Measurements from ENCODE around the gene FAM174B.

DNA sequence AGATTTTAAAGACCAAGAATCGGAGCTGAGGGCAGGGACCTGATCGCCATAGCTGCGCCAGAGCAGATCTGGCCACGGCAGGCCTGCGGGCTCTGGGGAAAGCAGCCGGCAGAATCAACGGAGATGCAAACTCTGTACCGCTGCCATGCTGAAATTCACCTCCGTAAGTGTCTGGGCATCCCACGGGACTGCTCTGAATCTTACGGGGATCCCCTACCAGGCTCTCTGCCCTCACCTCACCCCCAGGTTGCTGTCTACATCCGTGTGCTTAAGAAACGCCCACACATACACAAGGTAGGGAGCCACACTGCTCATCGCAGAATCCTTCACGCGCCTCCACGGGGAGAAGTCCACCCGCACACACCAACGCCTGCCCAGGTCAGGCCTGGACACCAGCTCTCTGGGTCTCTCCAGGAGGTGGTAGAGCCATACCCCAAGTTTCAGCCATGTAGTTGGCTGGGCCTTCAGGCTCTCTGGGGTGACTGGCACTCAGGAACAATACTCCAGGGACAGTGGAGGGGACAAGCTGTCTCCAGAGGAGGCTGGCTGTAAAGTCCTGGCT is 33.5 kb downstream of the FAM174B start:
- TF ChIP-seq, protein P1, sequence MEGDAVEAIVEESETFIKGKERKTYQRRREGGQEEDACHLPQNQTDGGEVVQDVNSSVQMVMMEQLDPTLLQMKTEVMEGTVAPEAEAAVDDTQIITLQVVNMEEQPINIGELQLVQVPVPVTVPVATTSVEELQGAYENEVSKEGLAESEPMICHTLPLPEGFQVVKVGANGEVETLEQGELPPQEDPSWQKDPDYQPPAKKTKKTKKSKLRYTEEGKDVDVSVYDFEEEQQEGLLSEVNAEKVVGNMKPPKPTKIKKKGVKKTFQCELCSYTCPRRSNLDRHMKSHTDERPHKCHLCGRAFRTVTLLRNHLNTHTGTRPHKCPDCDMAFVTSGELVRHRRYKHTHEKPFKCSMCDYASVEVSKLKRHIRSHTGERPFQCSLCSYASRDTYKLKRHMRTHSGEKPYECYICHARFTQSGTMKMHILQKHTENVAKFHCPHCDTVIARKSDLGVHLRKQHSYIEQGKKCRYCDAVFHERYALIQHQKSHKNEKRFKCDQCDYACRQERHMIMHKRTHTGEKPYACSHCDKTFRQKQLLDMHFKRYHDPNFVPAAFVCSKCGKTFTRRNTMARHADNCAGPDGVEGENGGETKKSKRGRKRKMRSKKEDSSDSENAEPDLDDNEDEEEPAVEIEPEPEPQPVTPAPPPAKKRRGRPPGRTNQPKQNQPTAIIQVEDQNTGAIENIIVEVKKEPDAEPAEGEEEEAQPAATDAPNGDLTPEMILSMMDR (IDR thresholded peaks at IDR 0.05), result no peak
- no peak for TF ChIP-seq EP300 (IDR thresholded peaks at IDR 0.05)

Data from tibial nerve (tissue), 4 donors.